Sigmoid colon (tissue), 4 donors: ENCODE results near the gene ZNF778.

Source experiments
- CTCF ChIP-seq, 4 experiments: fragments of 450-650 bp in 3 of 4; fragments of 200-600 bp in 1 of 4; IDR thresholded peaks; one replicate each; pipeline ENCODE4 v1.5.1; 2016 to 2019; ENCODE audit warnings: antibody characterized with exemption in 4 of 4, mild to moderate bottlenecking in 3 of 4, moderate library complexity in 2 of 4
- EP300 ChIP-seq, 4 donors: sonication (generic); formaldehyde crosslinking; IDR thresholded peaks; one replicate each; pipeline ENCODE4 v1.6.1; 2017; ENCODE audit warnings: antibody characterized with exemption in 4 of 4

- TF ChIP-seq CTCF (IDR thresholded peaks at IDR 0.05) (no peak), EP300 (IDR thresholded peaks at IDR 0.05) (no peak)
Measured at GRCh38 chr16:89246903-89247733, 29.6 kb downstream of the ZNF778 start.
